Smooth muscle cell (in vitro differentiated cells): ENCODE data around the gene GRK2. TPM values are rescaled to one million over a fixed set of nuclear protein-coding genes. Genes with fewer than 3 reads are reported as not detected.

Experiments
- DNase-seq: peaks from one replicate; lab custom pipeline; 2025; ENCODE audit not compliant: unreplicated experiment; lab: John Stamatoyannopoulos, UW
- H2AFZ ChIP-seq: fragments of 200-600 bp; sonication (generic); 2 replicates; pipeline ENCODE4 v1.6.0; 2016; ENCODE audit warnings: antibody characterized with exemption, low read depth, mild to moderate bottlenecking
- H3F3A ChIP-seq: fragments of 200-600 bp; sonication (generic); 2 replicates; pipeline ENCODE4 v1.6.0; 2017; ENCODE audit warnings: antibody characterized with exemption, low read depth
- H3K27ac ChIP-seq: fragments of 200-600 bp; sonication (generic); 2 replicates; pipeline ENCODE4 v1.5.1; 2016; ENCODE audit warnings: low read depth, mild to moderate bottlenecking
- H3K27me3 ChIP-seq: fragments of 200-600 bp; sonication (generic); 2 replicates; pipeline ENCODE4 v1.6.1; 2016; ENCODE audit warnings: low read depth, mild to moderate bottlenecking
- H3K36me3 ChIP-seq: fragments of 200-600 bp; sonication (generic); 2 replicates; pipeline ENCODE4 v1.5.1; 2016; ENCODE audit warnings: low read depth
- H3K4me1 ChIP-seq: fragments of 200-600 bp; sonication (generic); 2 replicates; pipeline ENCODE4 v1.5.1; 2016; ENCODE audit warnings: low read depth
- H3K4me2 ChIP-seq: fragments of 200-600 bp; sonication (generic); 2 replicates; pipeline ENCODE4 v1.6.0; 2016; ENCODE audit warnings: mild to moderate bottlenecking
- H3K4me3 ChIP-seq: fragments of 200-600 bp; sonication (generic); 2 replicates; pipeline ENCODE4 v1.5.1; 2016; ENCODE audit warnings: mild to moderate bottlenecking
- H3K79me2 ChIP-seq: fragments of 200-600 bp; sonication (generic); 2 replicates; pipeline ENCODE4 v1.6.0; 2016; ENCODE audit warnings: low read depth, mild to moderate bottlenecking
- H3K9ac ChIP-seq: fragments of 200-600 bp; sonication (generic); 2 replicates; pipeline ENCODE4 v1.6.0; 2016; ENCODE audit warnings: low read depth
- H3K9me3 ChIP-seq: fragments of 200-600 bp; sonication (generic); replicated peaks from 2 replicates; pipeline ENCODE4 v1.5.1; 2016; ENCODE audit warnings: low read depth
- H4K20me1 ChIP-seq: fragments of 200-600 bp; sonication (generic); 2 replicates; pipeline ENCODE4 v1.6.0; 2016; ENCODE audit warnings: low read depth
- CTCF ChIP-seq: fragments of 200-600 bp; sonication (generic); IDR thresholded peaks from 2 replicates; pipeline ENCODE4 v1.5.1; 2017; ENCODE audit warnings: borderline replicate concordance, mild to moderate bottlenecking, antibody characterized with exemption; ENCODE audit not compliant: insufficient read depth, poor library complexity, severe bottlenecking
- WGBS: methylation state at CpG from one replicate; pipeline ENCODE4 v1.1.7; 2016; ENCODE audit warnings: low lambda C conversion rate; 5-methylcytosine and 5-hydroxymethylcytosine counted together
- polyA plus RNA-seq: library from polyadenylated mRNA; unstranded; fragments of >200 nt; fragmentation: Nextera tagmentation; extraction: Ambion mirVana; gene quantifications from 2 replicates; pipeline ENCODE4 v1.2.1, GENCODE V29; 2016
- total RNA-seq: library from RNA; depleted of rRNA; stranded (reverse); fragments of >200 nt; gene quantifications from 2 replicates; pipeline ENCODE4 v1.2.3, GENCODE V29; 2014

The GRK2 gene
- total and polyA plus RNA-seq, 2 experiments from 2014 or later, result 22.2 to 42.5 TPM

- H4K20me1 ChIP-seq, result peaks cover 37% of the 10 kb centered on the region
- no peak overlapping the region for H3K27ac ChIP-seq
- no peak overlapping the region for H3K4me3 ChIP-seq
- no peak for DNase-seq
- TF ChIP-seq CTCF, result no peak
- peaks cover 32% of the 10 kb centered on the region for H3K79me2 ChIP-seq
- no peak overlapping the region for H3K4me2 ChIP-seq
- no peaks in the 10 kb centered on the region for H3K27me3 ChIP-seq
- 96% methylated on average over 17 of the region's 17 CpGs for WGBS
- H3K4me1 ChIP-seq, result peaks cover 11% of the 10 kb centered on the region
- H3K9ac ChIP-seq, result no peak overlapping the region
- no peaks in the 10 kb centered on the region for H3F3A ChIP-seq
- no peak overlapping the region for H2AFZ ChIP-seq
- no peaks in the 10 kb centered on the region for H3K9me3 ChIP-seq
- H3K36me3 ChIP-seq, result peaks cover 5% of the 10 kb centered on the region
Observed at GRCh38 chr11:67279589-67280340, 13.5 kb downstream of the GRK2 start.

- no peak for TF ChIP-seq CTCF
- Histone ChIP-seq H3K27ac (no peak overlapping the region), H3K4me2 (no peak overlapping the region), H3K4me3 (no peak overlapping the region), H3K79me2 (peaks cover 26% of the 10 kb centered on the region), H3K9me3 (no peaks in the 10 kb centered on the region), H3K27me3 (no peaks in the 10 kb centered on the region), H3K4me1 (peaks cover 11% of the 10 kb centered on the region), H3F3A (no peaks in the 10 kb centered on the region), H2AFZ (no peak overlapping the region), H3K36me3 (peaks cover 6% of the 10 kb centered on the region), H4K20me1 (peaks cover 31% of the 10 kb centered on the region), H3K9ac (no peak overlapping the region)
- 96% methylated on average over 13 of the region's 13 CpGs for WGBS
- no peak for DNase-seq
Observed at GRCh38 chr11:67280341-67280787, 14.1 kb downstream of the GRK2 start.

- Histone ChIP-seq H3K4me3 (no peak overlapping the region), H2AFZ (no peak overlapping the region)
- DNase-seq, result no peak
Observed at GRCh38 chr11:67280788-67281551, 14.7 kb downstream of the GRK2 start.

More at GRCh38 chr11:67280788-67281551, 14.7 kb downstream of the GRK2 start:
- H3K36me3 ChIP-seq, result peaks cover 6% of the 10 kb centered on the region
- H3K4me1 ChIP-seq, result peaks cover 11% of the 10 kb centered on the region
- H3K4me2 ChIP-seq, result no peak overlapping the region
- TF ChIP-seq CTCF, result no peak
- H3F3A ChIP-seq, result no peaks in the 10 kb centered on the region
- no peak overlapping the region for H3K9ac ChIP-seq
- H3K9me3 ChIP-seq, result no peaks in the 10 kb centered on the region
- H3K27me3 ChIP-seq, result no peaks in the 10 kb centered on the region
- H3K79me2 ChIP-seq, result peaks cover 21% of the 10 kb centered on the region
- H3K27ac ChIP-seq, result no peak overlapping the region
- WGBS, result 98% methylated on average over 31 of the region's 31 CpGs
- peaks cover 25% of the 10 kb centered on the region for H4K20me1 ChIP-seq
